ENCODE results near the gene LEPR.

LEPR gene

GRCh38 chr1:65395887-65396612 lies 24.4 kb upstream of the LEPR start:
- peak overlapping the region; percentile 26 for H3K27ac Mint-ChIP-seq
- H3K4me3 Mint-ChIP-seq, result no peak overlapping the region
- no peaks in the 10 kb centered on the region for H3K9me3 Mint-ChIP-seq
- no peaks in the 10 kb centered on the region for H3K36me3 Mint-ChIP-seq (ENCODE audit: low read depth)
- no peaks in the 10 kb centered on the region for H3K27me3 Mint-ChIP-seq
- peaks cover 34% of the 10 kb centered on the region for H3K4me1 Mint-ChIP-seq (ENCODE audit: low read depth)

DNA sequence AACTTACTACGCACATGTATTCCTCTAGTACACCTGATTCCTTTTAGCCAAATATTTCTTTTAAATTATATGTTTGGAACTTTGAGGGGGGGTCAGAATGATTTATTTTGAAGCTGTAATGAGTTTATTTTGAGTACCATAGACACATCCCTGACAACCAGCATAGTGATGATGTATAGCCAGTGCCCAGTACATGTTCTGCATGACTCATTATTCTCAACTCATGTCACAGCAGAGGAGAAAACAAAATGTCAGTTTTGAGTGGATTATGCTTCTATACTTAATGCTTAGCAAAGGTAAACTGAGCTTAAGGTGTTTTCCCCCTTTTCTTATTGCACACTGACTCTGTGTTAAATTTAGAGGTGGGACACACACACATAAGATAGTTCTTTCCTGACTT lies 22.4 kb upstream of the LEPR start:
- no peaks in the 10 kb centered on the region for H3K27me3 Mint-ChIP-seq
- H3K4me1 Mint-ChIP-seq (ENCODE audit: low read depth), result peaks cover 30% of the 10 kb centered on the region

GRCh38 chr1:65399003-65399402 lies 21.5 kb upstream of the LEPR start:
- no peaks in the 10 kb centered on the region for H3K36me3 Mint-ChIP-seq (ENCODE audit: low read depth)
- no peaks in the 10 kb centered on the region for H3K27me3 Mint-ChIP-seq
- no peaks in the 10 kb centered on the region for H3K9me3 Mint-ChIP-seq
- no peak overlapping the region for H3K27ac Mint-ChIP-seq
- H3K4me1 Mint-ChIP-seq (ENCODE audit: low read depth), result peaks cover 22% of the 10 kb centered on the region
- no peak overlapping the region for H3K4me3 Mint-ChIP-seq

More for the DNA sequence above, 22.4 kb upstream of the LEPR start:
- H3K4me3 Mint-ChIP-seq, result no peak overlapping the region
- no peak overlapping the region for H3K27ac Mint-ChIP-seq
- no peaks in the 10 kb centered on the region for H3K9me3 Mint-ChIP-seq
- H3K36me3 Mint-ChIP-seq (ENCODE audit: low read depth), result no peaks in the 10 kb centered on the region

GRCh38 chr1:65401612-65402011 lies 18.9 kb upstream of the LEPR start:
- H3K9me3 Mint-ChIP-seq, result no peaks in the 10 kb centered on the region
- peaks cover 4% of the 10 kb centered on the region for H3K4me1 Mint-ChIP-seq (ENCODE audit: low read depth)
- no peaks in the 10 kb centered on the region for H3K27me3 Mint-ChIP-seq
- H3K4me3 Mint-ChIP-seq, result no peak overlapping the region
- peaks cover 3% of the 10 kb centered on the region for H3K36me3 Mint-ChIP-seq (ENCODE audit: low read depth)
- H3K27ac Mint-ChIP-seq, result no peak overlapping the region

DNA sequence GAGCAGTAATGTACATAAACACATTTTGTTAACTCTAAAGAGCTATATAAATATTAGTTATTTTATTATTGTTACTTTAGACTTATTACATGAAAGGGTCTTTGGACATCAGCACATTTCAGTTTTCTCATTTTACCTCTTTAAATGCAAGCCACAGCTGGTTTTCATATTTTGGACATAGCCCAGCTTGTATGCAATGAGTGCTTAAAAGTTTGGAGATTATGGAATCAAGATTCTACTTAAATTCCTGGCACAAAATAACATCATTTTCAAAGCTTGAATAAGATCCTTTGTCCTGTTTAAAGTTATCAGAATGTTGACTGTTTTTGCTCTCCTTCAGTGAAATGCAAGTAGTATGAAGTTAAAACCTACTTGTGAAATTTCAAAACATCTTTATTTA lies 15.5 kb upstream of the LEPR start:
- Mint-ChIP-seq H3K9me3 (peaks cover 4% of the 10 kb centered on the region), H3K4me1 (ENCODE audit: low read depth) (no peaks in the 10 kb centered on the region), H3K27ac (no peak overlapping the region), H3K27me3 (peaks cover 4% of the 10 kb centered on the region), H3K36me3 (ENCODE audit: low read depth) (peaks cover 18% of the 10 kb centered on the region), H3K4me3 (no peak overlapping the region)

GRCh38 chr1:65407877-65408276 lies 12.6 kb upstream of the LEPR start:
- no peaks in the 10 kb centered on the region for H3K4me1 Mint-ChIP-seq (ENCODE audit: low read depth)
- peaks cover 4% of the 10 kb centered on the region for H3K9me3 Mint-ChIP-seq
- H3K27ac Mint-ChIP-seq, result no peak overlapping the region
- peaks cover 12% of the 10 kb centered on the region for H3K27me3 Mint-ChIP-seq
- H3K4me3 Mint-ChIP-seq, result no peak overlapping the region
- H3K36me3 Mint-ChIP-seq (ENCODE audit: low read depth), result peaks cover 20% of the 10 kb centered on the region

DNA sequence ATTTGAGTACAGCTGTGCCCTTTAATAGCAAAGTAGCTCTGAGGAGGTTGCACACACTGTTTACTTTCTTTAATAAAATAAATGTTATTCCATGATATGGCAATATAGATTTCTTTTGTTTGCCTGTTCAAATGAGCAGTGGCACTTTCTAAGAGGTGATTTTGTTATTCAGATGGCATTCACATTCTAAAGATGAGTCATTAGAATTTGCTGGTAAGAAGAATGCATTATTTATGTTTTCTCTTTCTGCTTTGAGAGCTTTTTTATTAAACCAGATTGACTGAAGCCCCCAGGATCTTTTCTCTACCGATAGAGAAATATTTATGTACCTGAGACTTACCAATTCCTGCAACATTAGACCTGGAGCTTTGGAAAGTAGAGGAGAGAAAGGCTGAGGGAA lies 11.2 kb upstream of the LEPR start:
- Mint-ChIP-seq H3K36me3 (ENCODE audit: low read depth) (peaks cover 20% of the 10 kb centered on the region), H3K27me3 (peaks cover 12% of the 10 kb centered on the region), H3K27ac (no peak overlapping the region), H3K4me1 (ENCODE audit: low read depth) (no peaks in the 10 kb centered on the region), H3K9me3 (peaks cover 4% of the 10 kb centered on the region), H3K4me3 (no peak overlapping the region)

GRCh38 chr1:65409816-65410326 lies 10.6 kb upstream of the LEPR start:
- Mint-ChIP-seq H3K27ac (no peak overlapping the region), H3K36me3 (ENCODE audit: low read depth) (peaks cover 20% of the 10 kb centered on the region), H3K27me3 (peaks cover 12% of the 10 kb centered on the region), H3K4me1 (ENCODE audit: low read depth) (no peaks in the 10 kb centered on the region), H3K9me3 (peaks cover 4% of the 10 kb centered on the region), H3K4me3 (no peak overlapping the region)

GRCh38 chr1:65412256-65412983 lies 8.0 kb upstream of the LEPR start:
- H3K27me3 Mint-ChIP-seq, result peaks cover 12% of the 10 kb centered on the region
- no peak overlapping the region for H3K27ac Mint-ChIP-seq
- H3K36me3 Mint-ChIP-seq (ENCODE audit: low read depth), result peaks cover 16% of the 10 kb centered on the region
- no peak overlapping the region for H3K4me3 Mint-ChIP-seq
- H3K4me1 Mint-ChIP-seq (ENCODE audit: low read depth), result no peaks in the 10 kb centered on the region
- peaks cover 4% of the 10 kb centered on the region for H3K9me3 Mint-ChIP-seq

DNA sequence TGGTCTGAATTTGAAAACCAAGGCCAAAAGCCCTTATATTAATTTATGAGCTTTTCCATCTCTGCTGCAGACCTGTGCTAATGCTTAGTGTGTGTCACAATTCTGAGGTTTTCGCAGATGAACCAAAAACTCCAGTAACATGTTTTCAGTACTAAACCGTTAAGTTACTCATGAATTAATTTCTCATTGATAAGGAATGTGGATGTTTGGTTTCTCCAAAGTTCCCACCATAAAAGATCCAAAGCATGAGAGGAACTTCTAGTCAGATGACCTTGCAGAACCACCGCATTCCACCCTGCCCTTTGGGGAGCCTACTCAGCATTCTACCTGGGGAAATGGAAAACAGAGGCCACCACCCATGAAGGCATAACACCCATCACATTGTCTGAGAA lies 7.5 kb upstream of the LEPR start:
- peaks cover 4% of the 10 kb centered on the region for H3K9me3 Mint-ChIP-seq
- H3K4me3 Mint-ChIP-seq, result no peak overlapping the region
- peaks cover 12% of the 10 kb centered on the region for H3K27me3 Mint-ChIP-seq
- H3K4me1 Mint-ChIP-seq (ENCODE audit: low read depth), result no peaks in the 10 kb centered on the region
- peaks cover 15% of the 10 kb centered on the region for H3K36me3 Mint-ChIP-seq (ENCODE audit: low read depth)
- no peak overlapping the region for H3K27ac Mint-ChIP-seq

- no peak overlapping the region for H3K27ac Mint-ChIP-seq
- H3K4me3 Mint-ChIP-seq, result no peak overlapping the region
- H3K36me3 Mint-ChIP-seq (ENCODE audit: low read depth), result peaks cover 6% of the 10 kb centered on the region
- peaks cover 4% of the 10 kb centered on the region for H3K9me3 Mint-ChIP-seq
- peaks cover 8% of the 10 kb centered on the region for H3K4me1 Mint-ChIP-seq (ENCODE audit: low read depth)
- H3K27me3 Mint-ChIP-seq, result peaks cover 12% of the 10 kb centered on the region
Measured at GRCh38 chr1:65414538-65414937, 5.9 kb upstream of the LEPR start.

- Mint-ChIP-seq H3K9me3 (no peaks in the 10 kb centered on the region), H3K27ac (no peak overlapping the region), H3K36me3 (ENCODE audit: low read depth) (no peaks in the 10 kb centered on the region), H3K4me1 (ENCODE audit: low read depth) (peaks cover 13% of the 10 kb centered on the region), H3K4me3 (no peak overlapping the region), H3K27me3 (no peaks in the 10 kb centered on the region)
Measured at GRCh38 chr1:65416767-65417166, 3.7 kb upstream of the LEPR start.

DNA sequence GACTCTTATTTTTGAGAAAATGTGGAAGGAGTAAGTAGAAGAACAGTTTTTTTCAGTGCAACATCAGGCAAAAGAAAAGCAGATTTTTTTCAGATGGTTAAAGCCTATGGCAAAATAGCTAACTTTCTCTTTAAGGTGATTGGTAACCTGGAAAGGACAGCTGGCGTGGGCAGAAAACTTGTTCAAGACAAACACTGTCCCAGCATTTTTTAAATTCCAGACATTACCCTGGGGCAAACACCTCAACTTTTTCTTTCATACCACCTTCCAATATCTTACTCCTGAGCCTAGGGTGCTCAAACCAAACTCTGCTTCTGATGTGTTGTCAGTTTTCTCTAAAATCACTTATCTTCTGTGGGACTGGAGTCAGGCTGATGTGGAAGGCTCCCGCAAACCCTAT lies 2.7 kb upstream of the LEPR start:
- H3K36me3 Mint-ChIP-seq (ENCODE audit: low read depth), result no peaks in the 10 kb centered on the region
- no peaks in the 10 kb centered on the region for H3K27me3 Mint-ChIP-seq
- H3K4me1 Mint-ChIP-seq (ENCODE audit: low read depth), result peaks cover 13% of the 10 kb centered on the region
- no peak overlapping the region for H3K4me3 Mint-ChIP-seq
- no peaks in the 10 kb centered on the region for H3K9me3 Mint-ChIP-seq
- H3K27ac Mint-ChIP-seq, result no peak overlapping the region

- Mint-ChIP-seq H3K27ac (no peak overlapping the region), H3K4me3 (no peak overlapping the region), H3K4me1 (ENCODE audit: low read depth) (peaks cover 13% of the 10 kb centered on the region), H3K9me3 (no peaks in the 10 kb centered on the region), H3K27me3 (no peaks in the 10 kb centered on the region), H3K36me3 (ENCODE audit: low read depth) (no peaks in the 10 kb centered on the region)
Measured at GRCh38 chr1:65418522-65419185, 1.8 kb upstream of the LEPR start.

All from stimulated activated naive CD8-positive, alpha-beta T cell treated with anti-CD3 and anti-CD28 coated beads, Interleukin-15, Interleukin-2, amounts not matched to agents 100 ng/mL and 50 ng/mL, for 24 hours (primary cell).